GM18520 (cell line): ENCODE measurements around the gene SLC23A2.
"Not testable (repeated sequence)": the region's sequence is repeated elsewhere in the genome, so short reads cannot be mapped to it uniquely, and the experiment has no call there.

Source experiments
- ATAC-seq: cut with Tn5 transposase; IDR thresholded peaks from one replicate; pipeline ENCODE4 v1.9.1; 2021; ENCODE audit not compliant: unreplicated experiment

SLC23A2 gene

DNA sequence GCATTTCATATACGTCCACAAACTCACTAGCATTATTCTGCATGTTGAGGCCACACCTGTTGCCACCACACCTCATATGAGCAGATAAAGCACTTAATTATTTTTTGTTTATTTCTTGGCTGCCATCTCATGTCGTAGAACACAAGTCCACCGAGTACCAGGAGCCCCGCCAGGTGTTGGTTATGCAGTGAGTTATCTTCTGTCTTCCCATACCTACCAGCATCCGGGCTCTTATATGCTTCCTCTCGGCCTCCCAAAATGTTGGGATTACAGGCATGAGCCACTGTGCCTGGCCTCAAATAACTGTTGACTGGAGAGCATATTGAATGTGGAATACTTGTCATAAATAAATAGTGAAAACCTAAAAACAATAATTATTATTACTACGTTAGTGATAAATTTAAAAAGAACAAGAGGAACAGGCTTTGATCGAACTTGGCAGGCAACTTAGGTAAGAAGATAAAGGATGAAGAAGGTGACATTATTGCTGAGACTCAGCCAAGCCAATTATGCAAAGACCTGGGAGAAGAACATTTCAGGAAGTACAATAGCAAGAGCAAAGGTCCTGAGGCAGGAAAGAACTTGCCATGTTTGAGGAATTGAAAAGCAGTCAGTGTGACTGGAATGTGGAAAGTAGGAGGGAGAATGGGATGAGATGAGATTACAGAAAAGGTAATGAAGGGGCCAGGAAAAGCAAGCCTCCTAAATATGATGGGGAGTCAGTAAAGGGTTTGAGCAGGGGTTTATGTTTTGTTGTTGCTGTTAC lies 12.6 kb upstream of the SLC23A2 start:
- no peak for ATAC-seq

DNA sequence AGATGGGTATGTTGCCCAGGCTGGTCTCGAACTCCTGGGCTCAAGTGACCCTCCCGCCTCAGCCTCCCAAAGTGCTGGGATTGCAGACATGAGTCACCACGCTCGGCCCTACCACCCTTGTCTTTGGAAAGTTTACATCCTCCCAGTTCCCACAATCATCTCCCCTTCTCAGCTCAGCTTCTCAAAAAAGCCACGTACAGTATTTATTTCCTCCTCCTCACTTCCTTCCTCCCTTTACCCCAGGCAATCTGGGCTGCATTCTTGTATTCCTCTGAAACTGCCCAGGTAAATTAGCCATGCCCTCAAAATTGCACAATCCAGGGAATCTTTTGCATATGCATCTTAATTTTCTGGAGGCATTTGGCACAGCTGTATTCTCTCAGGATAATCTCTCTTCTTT lies 7.4 kb upstream of the SLC23A2 start:
- ATAC-seq: no peak

DNA sequence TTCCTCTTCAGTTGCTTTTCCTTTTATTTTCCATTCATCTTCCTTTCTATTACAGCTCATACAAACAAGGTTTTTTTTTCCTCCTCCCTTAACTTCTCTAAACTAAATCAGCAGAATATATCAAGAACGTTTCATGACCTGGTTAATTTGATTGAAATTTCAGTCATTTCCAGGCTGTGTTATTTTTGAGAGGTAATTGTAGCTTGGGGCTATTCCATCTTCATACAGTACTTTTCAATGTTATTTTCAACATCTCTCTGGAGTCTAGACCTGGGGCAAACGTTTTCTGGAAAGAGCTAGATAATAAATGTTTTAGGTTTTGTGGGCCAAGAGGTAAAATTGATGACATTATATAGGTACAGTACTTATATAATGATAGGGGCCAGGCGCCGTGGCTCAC lies 4.0 kb upstream of the SLC23A2 start:
- ATAC-seq: no peak

DNA sequence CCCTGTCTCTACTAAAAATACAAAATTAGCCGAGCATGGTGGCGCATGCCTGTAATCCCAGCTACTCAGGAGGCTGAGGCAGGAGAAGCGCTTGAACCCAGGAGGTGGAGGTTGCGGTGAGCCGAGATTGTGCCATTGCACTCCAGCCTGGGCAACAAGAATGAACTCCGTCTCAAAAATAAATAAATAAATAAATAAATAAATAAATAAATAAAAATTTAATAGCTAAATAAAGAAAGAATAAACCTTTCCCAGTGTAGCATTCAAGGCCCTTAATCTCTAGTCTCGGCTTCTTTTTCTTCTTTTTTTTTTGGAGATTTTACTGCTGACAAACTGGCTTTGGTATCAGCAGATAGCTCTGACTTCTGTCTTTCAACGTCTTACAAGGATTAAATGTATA lies 3.5 kb upstream of the SLC23A2 start:
- not testable (repeated sequence) for ATAC-seq

DNA sequence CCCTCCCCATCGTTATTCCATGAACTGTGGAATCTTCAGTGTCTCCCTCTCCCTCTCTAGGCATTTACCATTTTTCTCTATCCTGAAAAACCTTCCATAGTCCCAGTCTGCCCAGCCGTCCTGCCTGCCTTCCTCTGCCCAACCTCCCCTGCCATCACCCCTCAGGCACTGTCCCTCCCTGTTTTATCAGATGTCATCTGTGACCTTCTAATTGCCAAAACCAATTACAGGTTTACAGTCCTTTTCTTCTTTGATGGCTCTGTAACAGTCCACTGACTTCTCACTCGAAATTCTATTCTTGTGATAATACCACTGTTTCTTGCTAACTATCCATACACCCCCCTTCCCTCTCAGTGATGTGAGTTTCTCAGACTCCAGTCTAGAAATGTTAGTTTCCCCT lies 2.3 kb upstream of the SLC23A2 start:
- no peak for ATAC-seq

DNA sequence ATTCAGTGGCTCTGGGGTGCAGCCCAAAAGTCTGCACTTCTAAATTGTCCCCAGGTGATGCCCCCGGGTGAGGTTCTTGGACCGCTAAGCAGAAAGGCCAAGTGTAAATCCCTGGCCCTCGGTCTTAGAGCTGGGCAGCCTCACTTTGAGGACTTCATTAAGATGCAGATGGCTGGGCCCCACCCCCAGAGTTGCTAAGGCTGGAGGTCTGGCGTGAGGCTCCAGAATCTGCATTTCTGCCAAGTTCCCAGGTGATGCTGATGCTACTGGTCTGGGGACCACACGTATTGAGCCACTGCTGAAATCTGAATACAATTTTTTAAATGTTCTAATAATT lies 735 bp upstream of the SLC23A2 start:
- no peak for ATAC-seq

DNA sequence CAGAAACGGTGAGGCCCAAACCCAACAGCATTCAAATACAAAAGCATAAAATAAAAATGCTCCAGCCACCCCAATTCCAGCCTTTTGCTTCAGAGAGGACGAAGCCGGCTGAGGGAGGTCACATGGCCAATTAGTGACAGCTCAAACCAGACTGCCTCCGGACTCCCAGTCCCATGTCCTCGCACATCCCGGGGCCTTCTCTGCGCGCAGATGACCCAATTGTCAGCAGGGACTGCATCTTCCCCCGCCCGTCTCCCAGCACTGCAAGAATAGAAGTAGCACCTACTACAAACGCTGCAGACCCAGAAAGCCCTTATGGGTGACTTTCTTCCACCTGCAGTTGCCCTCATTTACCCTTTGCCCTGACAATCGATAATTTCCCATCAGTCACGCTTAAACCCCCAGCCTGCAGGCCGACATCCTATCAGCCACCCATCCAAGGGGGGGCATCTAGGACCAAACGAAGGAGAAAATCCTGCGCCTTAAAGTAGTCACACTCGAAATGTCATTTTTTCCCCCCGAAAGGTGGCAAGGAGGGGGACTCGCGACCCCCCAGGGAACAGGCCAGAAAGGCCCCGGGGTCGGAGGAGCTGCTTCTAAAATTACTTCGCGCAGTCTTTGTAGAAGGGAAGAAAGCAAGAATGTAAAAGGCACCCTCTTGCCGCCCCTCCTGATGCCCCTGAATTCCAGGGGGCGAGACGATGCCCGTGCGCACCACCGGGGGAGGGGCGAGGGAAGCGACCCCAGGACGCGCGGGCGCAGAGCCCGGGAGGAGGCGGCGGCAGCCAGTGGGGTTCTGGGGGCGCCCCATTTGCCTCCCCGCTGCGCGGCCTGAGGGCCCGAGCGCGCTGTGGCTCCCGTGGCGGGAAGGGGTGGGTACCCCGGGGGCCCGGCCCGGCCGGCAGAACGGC lies 792 bp downstream of the SLC23A2 start:
- ATAC-seq: no peak

DNA sequence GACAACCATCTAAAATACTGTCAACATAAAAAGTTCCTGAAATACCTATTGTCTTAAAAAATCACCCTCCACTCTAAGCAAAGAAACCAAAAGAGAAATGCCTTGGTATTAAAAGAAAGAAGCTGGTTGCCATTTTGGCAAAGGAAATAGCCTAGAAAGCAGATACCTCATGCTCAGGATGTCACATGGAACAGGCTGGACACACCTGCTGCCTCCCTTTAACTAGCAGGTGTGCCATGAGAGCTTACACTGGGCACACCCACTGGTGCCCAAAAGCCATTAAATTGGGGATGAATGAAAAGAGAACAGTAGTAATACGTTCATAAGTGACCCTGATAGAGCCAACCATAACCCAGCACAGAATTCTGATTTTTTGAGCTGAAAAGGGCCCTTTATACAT lies 1.5 kb downstream of the SLC23A2 start:
- no peak for ATAC-seq

DNA sequence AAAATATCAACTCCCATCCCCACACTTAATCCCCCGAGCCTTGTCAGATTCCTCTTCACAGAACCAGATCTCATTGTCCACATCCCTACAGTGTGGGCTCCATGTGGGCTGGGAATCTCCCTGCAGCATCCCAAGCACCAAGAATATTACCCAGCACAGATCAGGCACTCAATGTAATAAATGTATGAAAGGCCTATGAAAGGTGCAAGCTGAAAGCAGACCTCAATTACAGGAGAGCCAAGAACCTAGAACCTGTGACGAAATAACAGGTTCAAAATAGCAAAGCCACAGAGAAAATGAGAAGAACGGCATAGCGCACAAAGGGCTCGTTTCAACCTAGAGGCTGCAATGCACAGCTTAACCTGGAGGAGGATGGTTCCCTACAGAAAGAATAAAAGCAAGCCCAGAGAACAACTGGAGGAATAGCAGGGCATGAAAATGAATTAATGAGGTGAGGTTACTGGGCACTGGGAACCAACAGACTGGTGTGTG lies 3.1 kb downstream of the SLC23A2 start:
- no peak for ATAC-seq

DNA sequence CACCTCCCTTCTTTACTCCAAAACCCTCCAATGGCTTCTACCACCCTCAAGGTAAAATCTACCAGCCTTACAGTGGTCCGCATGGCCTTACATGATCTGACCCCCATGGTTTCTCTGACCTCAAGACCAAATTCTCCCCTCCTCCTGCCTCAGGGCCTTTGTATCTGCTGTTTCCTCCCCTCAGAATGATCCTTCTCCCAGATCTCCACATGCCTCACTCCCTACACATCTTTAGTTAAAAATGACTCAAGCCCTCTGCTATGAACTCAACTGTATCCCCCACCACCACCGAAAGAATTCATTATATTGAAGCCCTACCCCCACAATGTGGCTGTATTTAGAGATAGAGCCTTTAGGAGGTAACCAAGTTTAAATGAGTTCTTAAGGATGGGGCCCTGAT lies 4.1 kb downstream of the SLC23A2 start:
- ATAC-seq: no peak

DNA sequence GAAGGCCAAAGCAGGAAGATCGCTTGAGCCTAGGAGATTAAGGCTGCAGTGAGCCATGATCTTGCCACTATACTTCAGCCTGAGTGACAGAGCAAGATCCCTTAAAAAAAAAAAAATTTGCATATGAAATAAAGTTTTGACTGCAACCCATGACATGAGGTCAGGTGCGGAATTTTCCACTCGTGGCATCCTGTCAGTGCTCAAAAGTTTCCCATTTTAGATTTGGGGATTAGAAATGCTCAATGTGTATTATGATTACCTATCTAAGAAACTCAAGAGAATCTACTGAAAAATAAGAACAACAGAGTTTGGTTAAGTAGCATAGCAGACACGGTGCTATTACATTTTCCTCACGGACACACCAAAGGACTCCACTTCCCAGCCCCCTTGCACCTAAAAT lies 11.7 kb downstream of the SLC23A2 start:
- ATAC-seq: no peak

DNA sequence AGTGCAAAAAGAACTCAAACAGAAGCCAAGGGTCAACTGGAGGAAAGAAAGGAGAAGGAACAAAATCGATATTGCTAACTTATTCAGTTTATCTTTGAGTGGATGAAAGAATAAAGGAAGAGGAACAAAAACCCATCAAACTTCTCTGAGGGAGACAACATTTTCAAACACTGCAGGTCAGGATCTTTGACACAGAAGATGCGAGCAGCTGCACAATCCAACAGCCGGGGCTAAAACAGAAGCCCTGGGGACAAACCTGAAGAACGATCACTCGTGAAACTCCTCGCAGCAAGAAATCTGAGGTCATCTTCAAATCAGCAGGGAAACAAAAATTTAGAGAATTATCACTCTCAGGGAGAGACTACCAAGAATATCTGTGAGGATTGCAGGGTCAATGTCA lies 14.2 kb downstream of the SLC23A2 start:
- no peak for ATAC-seq

DNA sequence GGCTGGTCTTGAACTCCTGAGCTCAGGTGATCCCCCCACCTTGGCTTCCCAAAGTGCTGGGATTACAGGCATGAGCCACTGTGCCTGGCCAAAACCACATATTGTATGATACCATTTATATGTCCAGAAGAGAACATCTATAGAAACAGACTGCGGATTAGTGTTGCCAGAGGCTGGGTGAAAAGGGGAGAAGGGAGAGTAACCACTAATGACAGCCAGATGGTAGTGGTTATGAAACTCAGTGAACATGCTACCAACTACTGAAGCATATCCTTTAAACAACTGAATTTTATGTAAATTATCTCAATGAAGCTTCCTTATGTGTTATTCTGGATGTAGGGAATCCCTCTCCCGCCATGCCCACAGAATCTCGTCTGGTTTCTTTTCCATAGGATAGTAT lies 15.7 kb downstream of the SLC23A2 start:
- ATAC-seq: no peak

DNA sequence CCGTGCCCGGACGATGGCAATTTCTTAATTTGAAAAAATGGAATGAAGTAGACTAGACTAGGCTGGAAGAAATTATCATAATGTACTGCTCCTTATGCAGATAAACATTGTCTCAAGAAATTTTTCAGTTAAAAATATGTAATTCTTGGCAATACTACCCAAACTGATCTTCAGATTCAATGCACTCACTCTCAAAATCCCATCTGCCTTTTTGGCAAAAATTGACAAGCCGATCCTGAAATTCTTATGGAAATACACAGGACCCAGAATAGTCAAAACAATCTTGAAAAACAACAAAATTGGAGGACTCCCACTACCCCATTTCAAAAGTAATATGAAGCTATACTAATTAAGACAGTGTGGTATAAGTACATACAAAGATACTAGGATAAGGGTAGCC lies 19.0 kb downstream of the SLC23A2 start:
- no peak for ATAC-seq

DNA sequence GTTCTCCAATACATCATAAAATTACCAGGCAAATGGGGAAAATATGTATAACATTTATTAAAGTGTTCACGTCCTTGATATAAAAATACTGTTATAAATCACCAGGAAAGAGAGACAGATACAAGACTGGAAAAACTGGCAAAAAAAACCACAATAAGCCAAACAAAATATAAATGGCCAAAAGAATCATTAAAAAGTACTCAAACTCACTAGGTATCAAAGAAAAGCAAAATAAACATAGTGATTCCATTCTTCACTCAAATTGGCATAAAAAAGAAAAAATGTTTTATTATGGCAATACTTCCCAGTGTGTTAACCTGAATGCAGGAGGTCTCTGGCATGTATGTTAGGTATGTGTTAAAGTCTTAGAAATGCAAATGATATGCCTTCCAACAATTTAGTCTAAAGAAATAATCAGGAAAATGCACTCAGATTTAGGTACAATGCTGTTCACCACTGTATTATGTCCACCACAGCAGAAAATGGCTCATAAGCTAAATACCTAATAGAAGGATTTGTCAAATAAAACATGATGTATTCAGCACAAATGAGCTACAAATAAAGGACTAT lies 21.4 kb downstream of the SLC23A2 start:
- no peak for ATAC-seq

DNA sequence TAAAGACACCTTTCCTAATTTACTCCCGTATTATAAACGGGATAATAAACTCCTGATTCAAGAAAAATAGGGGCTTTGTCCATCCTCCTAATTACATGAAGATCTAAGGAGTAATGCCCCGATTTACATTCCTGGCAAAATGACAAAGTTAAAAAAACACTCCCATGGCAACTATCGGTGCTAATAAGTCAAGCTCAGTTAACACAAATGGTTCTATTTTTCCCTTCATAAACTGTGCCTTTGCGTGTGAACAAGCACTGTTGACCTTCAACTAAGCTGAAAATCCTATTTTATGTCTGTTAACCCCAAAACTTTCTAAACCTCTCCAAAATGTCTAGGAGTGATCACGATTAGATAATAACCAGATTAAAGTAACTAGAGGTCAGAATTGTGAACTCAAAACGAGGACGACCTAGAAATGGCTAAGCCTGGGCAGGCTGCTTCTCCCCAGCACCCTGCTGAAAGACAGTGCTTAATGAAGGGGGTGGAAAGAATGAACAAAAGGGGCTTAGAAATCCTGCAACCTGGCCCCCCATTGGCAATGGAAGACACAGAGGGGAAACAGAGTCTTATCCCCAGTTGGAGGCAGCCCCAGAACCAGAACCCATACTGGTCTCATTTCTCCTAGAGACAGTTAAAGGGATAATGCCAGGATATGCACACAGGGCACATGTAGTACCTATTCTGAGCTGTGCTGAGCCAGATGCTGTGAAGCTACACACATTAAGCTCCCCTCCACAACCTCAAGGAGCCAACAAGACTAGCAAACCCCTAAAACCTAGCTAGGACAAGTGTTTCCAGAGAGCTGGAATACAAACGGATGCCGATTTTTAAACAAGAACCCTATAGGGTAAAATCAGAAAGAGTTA lies 23.0 kb downstream of the SLC23A2 start:
- no peak for ATAC-seq

DNA sequence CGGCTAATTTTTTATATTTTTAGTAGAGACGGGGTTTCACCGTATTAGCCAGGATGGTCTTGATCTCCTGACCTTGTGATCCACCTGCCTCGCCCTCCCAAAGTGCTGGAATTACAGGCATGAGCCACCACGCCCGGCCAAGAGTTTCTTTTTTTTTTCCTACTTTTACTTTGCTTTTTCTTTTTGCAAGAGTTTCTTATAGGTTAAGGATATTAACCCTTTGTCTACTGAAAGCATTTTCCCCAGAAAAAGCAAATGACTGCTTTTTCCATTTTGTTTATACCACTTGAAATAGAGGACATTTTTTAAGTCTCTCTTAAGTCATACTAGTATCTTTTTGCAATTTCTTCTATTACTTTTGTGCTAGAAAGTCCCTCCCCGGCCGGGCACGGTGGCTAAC lies 25.3 kb downstream of the SLC23A2 start:
- not testable (repeated sequence) for ATAC-seq

DNA sequence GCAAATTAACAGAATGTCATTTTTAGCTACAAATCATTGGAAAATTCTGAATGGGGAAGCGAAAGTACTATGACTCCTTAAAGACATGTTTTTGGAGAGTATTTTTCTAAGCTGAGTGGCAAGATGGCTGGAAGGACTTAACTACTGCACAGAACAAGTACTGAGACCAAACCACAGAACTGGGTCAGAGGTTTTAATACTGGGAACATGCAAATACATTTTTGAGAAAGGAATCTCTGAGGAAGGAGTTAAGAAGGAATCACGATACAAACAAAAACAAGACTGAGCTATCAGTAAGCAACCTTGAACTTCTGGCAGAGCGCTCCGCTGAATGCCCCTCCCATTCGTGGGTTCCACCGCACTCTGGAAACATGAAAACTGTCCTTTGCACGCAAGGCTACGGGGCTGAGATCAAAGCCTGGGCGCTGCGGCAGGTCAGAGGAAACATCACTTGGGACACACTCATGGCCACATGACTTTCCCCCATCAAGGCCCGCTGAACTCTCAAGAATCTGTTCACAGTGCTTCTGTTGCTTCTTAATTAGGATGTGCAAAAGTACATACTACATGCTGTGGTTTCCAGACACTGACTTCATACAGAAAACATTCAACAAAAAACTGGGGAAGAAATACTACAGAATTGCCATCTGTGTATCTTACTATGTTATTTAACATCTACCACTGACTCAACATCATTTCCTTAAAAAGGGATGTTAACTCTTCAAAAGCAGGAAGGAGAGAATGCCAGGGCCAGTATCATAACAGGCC lies 27.8 kb downstream of the SLC23A2 start:
- ATAC-seq: peak; percentile 48

DNA sequence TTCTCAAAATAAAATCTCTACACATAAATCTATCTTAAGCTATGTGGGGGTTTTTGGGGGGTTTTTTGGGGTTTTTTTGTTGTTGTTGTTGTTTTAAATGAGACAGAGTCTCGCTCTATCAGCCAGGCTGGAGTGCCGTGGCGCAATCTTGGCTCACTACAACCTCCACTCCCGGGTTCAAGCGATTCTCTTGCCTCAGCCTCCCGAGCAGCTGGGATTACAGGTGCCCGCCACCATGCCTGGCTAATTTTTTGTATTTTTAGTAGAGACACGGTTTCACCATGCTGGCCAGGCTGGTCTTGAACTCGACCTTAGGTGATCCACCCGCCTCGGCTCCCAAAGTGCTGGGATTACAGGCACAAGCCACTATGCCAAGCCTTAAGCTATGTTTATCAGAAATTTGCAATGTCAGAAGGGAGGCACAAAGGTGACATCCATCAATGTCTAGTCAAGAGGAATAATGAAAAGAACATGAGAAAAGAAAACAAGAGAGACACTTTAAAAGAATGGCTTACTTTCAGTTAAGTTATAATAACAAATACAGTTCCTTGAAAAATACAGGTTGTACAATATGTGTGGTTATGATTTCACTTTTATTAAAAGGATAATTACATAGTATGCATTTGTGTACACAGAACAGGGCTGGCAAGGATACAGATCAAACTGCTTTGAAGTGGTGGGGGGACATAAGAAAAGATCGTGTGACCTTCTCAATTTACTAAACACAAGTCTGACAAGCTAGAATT lies 28.6 kb downstream of the SLC23A2 start:
- no peak for ATAC-seq

DNA sequence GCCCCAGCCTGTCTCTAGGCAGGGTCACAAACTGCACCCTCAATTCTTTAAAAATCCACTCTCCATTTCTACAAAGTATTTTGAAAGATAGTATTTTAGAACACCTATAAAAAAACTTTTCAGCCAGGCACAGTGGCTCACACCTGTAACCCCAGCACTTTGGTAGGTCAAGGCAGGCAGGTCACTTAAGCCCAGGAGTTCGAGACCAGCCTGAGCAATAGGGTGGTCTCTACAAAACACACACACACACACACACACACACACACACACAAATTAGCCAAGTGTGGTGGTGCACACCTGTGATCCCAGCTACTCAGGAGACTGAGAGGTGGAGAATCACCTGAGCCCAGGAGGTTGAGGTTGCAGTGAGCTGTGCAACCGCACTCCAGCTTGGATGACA lies 30.2 kb downstream of the SLC23A2 start:
- no peak for ATAC-seq
